NK-92 treated with Interleukin-12 subunit alpha and Interleukin-12 subunit beta, amount 100 ng/mL, for 24 hours (cell line): ENCODE data around the gene GABRR2.

Experiments used
- DNase-seq: peaks from one replicate; lab custom pipeline; 2025; lab: John Stamatoyannopoulos, UW

GABRR2 gene

DNA sequence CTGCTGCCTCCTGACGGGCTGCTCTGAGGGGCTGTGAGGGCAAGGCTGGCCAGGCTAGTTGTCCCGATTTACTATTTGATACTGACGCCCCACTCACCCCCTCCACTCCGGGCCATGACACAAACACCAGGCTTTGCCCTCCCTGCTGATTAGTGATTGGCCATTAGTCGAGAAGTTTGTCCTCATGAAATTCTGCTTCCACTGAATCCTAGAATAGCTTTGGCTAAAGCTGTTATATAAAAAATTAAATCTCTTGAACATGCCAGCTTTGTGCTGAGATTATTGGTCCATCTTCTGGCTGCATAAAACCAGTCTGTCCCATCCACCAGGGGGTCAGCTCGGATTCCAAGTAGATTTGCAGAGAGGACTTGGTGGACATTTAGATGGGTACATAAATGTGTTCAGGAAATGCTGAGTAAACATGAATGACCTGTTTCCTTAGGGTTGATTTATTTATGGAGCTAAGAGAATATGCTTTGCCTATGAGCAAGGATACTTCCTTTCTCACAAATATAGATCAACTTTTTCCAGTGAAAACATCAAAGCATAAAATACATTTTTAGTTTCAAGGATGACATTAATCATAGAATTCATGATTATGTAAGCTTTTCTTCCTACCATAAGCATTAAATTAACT is at the start of gene GABRR2:
GABRR2 (minus strand) TSS at position 51 of the 637 bp plus-strand sequence. CDS start 134 bp downstream, outside the sequence.
- DNase-seq, result no peak

- DNase-seq, result no peak
Observed at GRCh38 chr6:89364586-89364985, 49.5 kb upstream of the GABRR2 start.

DNA sequence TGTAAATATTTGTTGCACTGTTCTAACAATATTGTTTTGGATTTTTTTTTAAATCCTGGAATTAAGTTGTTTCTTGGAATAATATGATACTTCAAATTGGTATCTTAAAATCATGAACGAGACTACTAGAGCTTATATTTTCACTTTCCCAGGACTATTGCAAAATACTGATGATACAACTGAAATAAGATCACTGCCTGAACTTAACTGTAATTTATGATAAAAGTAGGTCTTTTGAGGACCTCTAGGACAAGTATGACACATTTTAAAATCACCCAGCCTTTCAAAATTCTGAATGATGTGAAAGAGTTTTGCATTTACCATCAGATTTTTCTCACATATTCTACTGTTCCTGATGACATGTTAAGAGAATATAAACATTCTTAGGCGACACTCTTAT is 46.1 kb upstream of the GABRR2 start:
- DNase-seq, result no peak

DNA sequence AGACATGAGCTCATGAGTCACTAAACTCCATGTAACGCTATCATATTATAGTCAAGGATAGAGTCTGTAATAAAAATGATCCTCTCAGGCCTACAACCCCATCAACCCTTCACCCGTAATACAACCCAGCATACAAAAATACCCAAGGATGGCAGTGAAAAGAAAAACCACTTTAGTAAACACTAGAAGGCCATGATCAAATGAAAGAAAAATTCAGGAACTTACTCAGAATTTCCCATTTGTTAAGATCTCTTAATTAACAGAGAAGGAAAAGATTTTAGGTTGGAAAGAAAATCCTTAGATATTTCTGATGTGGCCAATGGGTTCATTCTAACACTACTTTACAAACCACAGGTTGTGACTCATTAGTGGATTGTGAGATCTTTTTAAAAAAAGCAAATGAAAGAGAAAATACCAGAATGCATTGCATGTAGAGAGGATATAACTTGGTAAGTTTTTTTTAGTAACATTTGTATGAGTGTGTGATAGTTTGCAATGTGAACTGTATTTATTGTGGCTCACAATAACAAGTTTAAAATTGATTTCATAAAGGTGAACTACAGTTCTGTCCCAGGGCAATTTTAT is 45.4 kb upstream of the GABRR2 start:
- no peak for DNase-seq

DNA sequence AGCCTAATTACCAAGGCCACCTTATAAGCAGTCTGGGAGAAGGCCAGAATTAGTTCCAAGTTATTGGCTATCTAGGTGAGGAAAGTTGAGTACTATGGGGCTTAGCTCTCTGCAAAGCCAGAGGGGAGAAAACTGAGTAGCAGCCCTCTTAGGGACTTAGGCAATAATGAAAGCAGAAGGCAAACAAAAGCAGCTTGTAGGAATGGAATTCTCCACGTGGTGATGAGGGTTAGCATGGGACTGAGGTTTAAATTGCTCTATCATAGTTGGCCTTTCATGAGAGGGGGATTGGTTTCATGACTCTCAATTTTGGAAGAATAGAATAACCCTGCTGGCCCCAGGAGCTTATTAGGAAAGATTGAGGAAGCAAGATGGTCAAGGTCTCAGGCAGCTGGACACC is 44.5 kb upstream of the GABRR2 start:
- DNase-seq, result no peak

GRCh38 chr6:89357390-89357789 is 42.3 kb upstream of the GABRR2 start:
- DNase-seq, result no peak

GRCh38 chr6:89356642-89357170 is 41.6 kb upstream of the GABRR2 start:
- no peak for DNase-seq

DNA sequence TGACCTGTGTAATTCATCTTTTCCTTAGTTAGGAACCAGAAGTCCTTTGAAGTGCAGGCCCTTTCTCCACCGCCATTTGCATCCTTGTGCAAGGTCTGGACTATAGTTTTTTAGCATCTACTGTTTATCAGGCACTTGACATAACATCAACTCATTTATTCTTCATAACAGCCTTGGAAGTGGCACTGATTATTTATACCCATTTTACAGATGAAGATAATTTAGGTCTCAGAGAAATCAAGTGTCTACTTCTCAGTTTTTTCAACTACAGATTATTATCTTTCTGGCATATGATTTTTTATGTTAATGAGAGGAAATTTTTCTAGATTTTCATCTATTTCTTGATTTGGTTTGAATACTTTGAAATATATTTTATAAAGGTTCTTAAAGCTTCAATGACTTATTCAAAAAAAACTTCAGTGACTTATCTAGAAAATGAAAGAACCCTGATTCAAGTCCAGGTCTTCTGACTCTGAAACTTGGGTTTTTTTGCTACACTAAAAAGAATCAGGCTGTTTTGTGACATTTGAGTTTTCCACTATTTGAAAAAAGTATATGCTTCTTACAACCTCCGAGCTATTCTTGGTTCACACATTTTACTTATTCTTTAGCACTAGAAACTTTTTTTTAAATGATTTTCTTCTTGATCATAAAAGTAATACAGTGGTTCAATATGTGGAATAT is 40.6 kb upstream of the GABRR2 start:
- no peak for DNase-seq

GRCh38 chr6:89353702-89354392 is 38.7 kb upstream of the GABRR2 start:
- DNase-seq, result no peak

- DNase-seq, result no peak
Observed at GRCh38 chr6:89353118-89353556, 38.0 kb upstream of the GABRR2 start.

DNA sequence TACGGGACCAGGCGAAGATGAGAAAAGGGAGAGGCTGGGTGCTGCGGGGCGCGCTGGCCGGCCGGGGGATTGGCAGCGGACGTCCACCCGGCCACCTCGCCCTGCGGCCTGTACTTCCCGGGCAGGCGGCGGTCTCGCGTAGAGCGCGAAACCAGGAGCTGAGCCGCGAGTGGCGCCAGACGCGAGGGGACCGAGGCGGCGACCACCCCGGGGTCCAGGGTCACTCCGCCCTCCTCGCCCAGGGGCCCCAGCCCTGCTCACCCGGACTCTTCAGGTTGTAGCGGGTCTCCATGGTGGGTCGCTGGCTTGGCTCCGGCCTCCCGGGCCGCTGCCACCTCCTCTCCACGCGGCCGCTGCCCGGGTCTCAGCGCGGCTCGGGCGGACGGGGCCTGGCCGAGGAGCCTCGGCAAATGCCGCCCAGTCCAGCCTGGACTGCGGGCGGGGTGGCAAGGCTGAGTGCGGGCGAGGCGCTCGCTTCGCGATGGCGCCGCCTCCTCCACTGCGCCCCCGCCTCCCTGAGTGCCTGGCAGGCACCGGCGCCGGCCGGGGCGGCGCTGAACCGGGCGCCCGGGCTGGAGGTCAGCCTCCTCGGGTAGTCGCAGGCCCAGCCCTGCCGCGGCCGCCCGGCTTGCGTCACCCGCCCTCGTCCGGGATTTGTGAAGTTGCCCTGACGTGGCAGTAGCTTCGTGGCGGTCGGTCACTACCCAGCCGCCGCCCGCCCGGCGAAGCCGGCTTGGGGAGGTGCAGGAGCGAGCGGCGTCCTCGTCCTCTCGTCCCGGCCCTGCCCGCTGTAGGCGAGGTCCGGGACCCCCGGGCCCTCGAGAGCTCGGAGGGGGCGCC is 37.4 kb upstream of the GABRR2 start, which contains the start of gene UBE2J1:
UBE2J1 (minus strand) TSS at position 445 of the 840 bp plus-strand sequence; CDS start at position 292, 153 bp downstream.
- DNase-seq, result peak; percentile 83

- DNase-seq, result no peak
Observed at GRCh38 chr6:89351671-89352277, 36.7 kb upstream of the GABRR2 start.

- DNase-seq, result no peak
Observed at GRCh38 chr6:89350281-89350966, 35.3 kb upstream of the GABRR2 start.

DNA sequence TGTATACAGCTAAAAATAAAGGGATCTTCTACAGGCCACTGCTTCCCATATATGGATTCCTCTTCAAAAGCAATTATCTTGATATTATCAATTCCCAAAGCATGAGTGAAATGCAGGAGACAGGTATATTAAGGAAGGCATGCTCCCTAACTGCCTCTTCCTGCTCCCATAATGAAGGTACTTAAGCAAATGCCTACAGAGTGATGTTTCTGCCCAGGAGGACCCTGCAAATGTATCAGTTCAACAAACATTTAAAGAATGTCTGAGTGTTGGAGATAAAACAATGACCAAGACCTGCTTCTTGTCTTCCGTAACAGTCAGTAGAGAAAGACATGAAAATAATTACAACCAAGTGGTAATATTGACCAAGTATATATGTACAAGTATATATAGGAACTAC is 33.3 kb upstream of the GABRR2 start:
- DNase-seq, result no peak

- DNase-seq, result no peak
Observed at GRCh38 chr6:89347825-89348224, 32.7 kb upstream of the GABRR2 start.

- no peak for DNase-seq
Observed at GRCh38 chr6:89346433-89346832, 31.3 kb upstream of the GABRR2 start.

GRCh38 chr6:89339565-89339964 is 24.5 kb upstream of the GABRR2 start:
- DNase-seq, result no peak

GRCh38 chr6:89335164-89335563 is 20.1 kb upstream of the GABRR2 start:
- no peak for DNase-seq

DNA sequence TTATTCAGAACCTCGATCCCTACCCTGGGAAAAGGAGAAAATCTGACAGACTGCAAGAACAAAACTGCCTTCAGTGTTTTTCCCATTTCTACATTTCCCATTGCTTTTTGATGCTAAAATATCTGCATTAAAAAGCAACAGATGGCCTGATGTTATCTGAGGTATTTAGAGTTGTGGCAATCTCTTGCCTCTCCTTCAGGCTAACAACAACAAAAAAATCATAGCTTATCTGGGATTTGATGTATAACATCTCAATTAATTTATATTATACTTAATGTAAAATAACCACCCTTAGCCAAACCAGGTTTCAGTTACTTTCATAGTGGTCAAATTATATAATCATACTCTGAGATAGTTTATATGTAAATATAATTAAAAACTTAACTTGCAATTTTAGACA is 15.8 kb upstream of the GABRR2 start:
- no peak for DNase-seq

GRCh38 chr6:89328976-89329375 is 13.9 kb upstream of the GABRR2 start:
- no peak for DNase-seq
